Muscle of arm (tissue), 14 donors: ENCODE data around the gene SLC10A1. TPM values are rescaled to one million over a fixed set of nuclear protein-coding genes. Genes with fewer than 3 reads are reported as not detected.
"Not testable (repeated sequence)": the region's sequence is repeated elsewhere in the genome, so short reads cannot be mapped to it uniquely, and the experiment has no call there.

Experiments
- DNase-seq: peaks from one replicate; pipeline ENCODE4 v3.0.0-alpha.2; 2013
- long read RNA-seq, 11 donors: transcript quantifications; one replicate each; lab custom pipeline, GENCODE V29; 2026
- polyA plus RNA-seq, 12 donors: library from polyadenylated mRNA; unstranded; fragments of 120-200 nt; gene quantifications; one replicate each; pipeline ENCODE4 v1.2.1, GENCODE V29; 2013; ENCODE audit not compliant: insufficient read length in 12 of 12

Gene SLC10A1
- polyA plus RNA-seq: under 1 TPM in 3 of 12 donors, not detected in 9; 0.09 to 0.21 (median 0.10) TPM
- long read RNA-seq, donor 1: 0 reads
- long read RNA-seq, donor 2: 0 reads
- long read RNA-seq, donor 3: 0 reads
- long read RNA-seq, donor 4: 0 reads
- long read RNA-seq, donor 5: 0 reads
- long read RNA-seq, donor 6: 0 reads
- long read RNA-seq, donor 7: 0 reads
- long read RNA-seq, donor 8: 0 reads
- long read RNA-seq, donor 9: 0 reads
- long read RNA-seq, donor 10: 0 reads
- long read RNA-seq, donor 11: 0 reads

DNA sequence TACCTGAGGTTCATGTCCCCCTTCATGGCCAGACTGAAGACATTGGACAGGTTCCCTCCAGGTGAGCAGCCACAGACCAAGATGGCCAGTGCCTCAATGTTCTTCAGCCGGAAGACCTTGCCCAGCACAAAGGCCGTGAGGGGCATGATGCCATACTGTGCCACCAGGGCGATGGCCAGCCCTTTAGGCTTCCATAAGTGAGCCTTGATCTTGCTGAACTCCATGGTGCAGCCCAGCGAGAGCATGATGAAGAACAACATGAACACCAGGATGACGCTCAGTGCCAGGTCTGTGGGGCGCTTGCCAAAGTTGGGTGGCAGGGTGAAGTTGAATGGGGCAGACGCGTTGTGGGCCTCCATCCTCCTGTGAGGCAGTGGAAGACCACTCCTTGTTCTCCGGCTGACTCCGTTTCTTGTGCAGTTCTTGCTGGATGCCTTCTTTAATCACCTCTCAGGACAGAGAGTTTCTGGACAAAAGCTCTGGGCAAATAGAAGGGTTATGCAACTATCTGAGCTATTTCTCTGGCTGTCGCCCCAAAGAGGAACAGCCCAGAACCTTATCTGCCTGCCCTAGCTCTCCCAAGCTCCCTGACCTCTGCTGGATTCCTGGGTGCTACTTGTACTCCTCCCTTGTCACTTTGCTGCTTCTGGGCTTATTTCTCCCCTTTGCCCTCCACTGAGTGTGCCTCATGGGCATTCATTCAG is at the start of gene SLC10A1:
Gene SLC10A1, minus strand, starts transcription at position 445 of the 704 bp plus-strand sequence. Its CDS starts 86 bp downstream, at position 359.
- DNase-seq: no peak

DNA sequence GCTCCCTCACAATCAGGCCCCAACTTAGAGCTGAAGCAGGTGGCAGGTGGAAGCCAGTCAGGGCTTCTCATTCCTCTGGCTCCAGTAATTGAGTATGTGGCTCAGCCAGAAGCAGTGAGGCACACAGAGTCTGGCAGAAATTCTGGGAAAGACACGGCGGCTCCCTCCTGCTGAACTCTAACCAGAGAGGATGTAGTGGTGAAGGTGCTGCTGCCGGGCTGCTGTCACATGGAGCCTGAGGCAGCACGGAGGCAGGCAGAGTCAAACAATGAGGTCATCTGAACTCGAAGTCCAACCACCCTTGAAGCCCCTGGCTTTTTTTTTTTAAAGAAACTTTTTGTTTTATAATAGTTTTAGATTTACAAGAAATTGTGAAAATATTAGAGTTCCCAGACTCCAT is 48.7 kb upstream of the SLC10A1 start:
- DNase-seq: no peak

DNA sequence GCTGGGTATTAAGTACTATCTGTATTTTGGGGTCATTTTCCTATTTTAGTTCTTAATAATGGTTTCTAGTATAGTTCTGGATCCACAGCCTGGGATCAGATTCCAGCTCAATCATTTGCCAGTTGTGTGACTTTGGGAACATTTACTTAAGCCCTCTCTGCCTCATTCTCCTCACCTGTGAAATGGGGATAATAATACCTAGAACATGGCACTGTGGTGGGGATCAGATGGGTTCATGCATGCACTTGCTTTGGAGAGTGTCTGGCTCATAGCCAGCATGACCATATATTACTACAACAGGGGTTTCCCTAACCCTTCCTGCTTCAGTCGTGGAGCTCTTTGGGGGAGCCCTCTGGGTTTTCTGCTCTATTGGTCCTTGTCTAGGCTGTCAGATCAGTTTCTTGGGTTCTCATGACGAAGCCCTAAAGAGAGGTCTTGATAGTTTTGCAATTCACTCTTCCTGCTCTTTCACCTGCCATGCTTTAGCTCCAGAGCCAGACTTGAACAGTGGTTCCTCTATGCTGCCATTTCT is 48.1 kb upstream of the SLC10A1 start:
- DNase-seq: no peak

DNA sequence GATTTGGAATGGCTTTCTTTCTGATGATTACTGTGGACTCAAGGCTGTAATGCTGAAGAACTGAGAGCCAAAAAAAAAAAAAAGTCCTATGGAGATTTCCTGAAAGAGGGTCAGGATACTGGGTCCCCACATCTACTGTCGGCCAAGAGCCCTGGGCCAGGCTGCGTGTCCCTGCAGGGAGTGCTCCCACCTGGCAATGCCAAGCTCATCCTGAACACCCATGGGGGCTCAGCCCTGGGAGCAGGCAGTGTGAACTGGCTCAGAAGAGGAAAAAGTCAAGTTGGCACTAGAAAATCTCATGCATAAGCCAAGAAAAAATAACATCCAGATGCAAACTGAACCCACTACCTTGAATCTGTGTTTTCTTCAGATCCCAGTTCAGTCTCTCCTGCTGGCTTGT is 47.1 kb upstream of the SLC10A1 start:
- no peak for DNase-seq

DNA sequence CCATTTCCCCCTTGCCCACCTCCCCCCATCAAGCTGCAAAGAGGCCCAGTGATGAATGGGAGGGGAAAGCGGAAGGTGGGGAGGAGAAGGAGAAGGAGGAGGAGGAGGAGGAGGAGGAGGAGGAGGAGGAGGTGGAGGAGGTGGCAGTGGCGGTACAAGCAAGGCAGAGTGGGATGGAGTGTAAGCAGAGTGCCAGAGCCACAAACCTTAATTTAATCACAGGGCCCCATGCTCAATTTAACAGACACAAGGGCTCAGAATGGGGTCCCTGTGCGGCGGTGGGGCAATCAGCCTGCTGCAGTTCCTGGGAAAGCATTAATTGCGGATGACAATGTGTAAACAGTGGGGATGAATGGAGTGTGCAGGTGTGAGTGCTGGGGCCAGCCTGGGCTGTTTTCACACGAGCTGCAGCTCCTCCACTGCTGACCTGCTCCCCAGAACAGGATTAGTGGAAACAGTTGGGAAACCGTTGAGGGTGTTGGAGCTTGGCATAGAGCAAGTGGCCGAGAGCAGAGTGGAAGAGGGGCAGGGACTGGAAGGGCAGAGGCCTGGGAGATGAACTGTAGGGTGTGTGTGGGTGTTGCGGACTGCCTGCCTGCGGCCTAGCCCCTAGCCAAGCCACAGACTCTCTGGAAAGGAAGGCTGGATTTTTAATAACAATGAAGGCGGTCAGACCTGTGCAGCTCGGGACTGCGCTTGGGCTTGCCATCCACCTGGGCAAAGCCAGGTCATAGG is 45.8 kb upstream of the SLC10A1 start:
- DNase-seq: no peak

DNA sequence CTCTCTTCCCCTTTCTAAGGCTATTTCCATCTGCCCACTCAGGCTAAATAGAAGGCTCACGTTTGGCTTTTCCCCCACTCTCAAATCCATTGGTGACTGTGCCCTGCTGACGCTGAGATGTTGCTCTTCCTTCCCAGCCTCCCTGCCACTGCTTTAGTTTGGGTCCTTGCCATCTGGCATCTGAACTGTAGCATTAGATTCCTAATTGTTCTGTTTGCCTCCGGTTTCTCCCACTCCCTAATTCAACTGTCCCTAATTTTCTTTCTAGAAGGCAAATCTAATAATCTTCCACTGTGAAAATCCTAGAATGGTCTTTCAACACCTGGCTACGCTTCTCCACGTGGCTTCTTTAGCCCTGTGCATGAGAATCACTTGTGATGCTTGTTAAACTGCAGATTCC is 44.6 kb upstream of the SLC10A1 start:
- DNase-seq: no peak

DNA sequence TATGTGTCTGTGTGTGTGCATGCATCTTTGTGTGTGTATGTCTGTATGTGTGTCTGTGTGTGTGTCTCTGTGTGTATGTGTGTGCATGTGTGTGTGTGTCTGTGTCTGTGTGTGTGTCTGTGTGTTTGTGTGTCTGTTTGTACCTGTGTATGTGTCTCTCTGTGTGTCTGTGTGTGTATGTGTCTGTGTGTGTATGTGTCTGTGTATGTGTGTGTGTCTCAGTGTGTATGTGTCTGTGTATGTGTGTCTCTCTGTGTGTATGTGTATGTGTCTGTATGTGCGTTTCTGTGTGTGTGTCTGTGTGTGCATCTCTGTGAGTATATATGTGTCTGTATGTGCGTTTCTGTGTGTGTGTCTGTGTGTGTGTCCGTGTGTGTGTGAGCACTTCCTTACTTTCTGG is 42.6 kb upstream of the SLC10A1 start:
- no peak for DNase-seq

DNA sequence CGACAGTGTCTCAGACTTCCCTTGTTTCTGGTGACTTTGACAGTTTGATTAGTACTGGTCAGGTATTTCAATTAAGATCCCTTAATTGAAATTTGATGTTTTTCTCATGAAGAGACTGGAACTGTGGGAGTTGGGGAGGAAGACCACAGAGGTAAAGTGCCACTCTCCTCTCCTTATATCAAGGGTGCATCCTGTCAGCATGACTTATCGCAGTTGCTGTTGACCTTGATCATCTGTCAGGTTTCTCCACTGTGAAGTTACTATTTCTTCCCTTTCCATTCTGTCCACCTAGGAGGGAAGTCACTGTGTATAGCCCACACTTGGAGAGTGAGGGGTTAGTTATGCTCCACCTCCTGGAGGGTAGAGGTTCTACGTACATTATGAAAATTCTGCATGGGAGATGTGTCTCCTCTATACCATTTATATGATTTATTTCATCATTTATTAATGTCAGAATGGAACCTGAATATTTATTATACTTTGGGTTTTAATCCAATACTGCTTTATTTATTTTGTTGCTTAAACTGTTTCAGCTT is 41.9 kb upstream of the SLC10A1 start:
- DNase-seq: no peak

DNA sequence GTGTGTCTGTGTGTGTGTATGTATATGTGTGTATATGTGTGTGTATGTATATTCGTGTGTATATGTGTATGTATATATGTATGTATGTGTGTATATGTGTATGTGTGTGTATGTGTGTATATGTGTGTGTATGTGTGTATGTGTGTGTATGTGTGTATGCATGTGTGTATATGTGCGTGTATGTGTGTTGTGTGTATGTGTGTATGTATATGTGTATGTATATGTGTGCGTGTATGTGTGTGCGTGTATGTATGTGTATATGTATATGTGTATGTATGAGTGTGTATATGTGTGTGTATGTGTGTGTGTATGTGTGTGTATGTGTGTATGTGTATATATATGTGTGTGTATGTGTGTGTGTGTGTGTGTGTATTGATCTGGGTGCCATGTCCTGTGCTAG is 31.8 kb upstream of the SLC10A1 start:
- DNase-seq: no peak

DNA sequence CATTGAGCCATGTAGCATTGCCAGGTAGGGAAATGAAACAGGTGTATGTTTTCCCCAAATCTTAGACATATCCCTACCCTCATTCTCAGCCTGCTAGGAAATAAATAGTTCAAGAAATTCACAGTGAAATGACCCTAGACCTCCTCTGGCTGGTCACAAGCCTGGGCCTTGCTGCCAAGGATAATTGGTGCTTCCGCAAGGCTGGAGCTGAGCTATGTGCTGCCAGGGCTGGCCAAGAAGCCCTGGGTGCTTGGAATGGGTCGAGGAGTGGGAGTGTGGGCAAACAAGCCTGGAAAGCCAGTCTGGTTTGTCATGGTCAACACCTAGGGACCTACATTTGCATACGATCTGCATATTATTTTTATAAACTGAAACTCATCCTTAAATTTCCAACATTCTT is 31.3 kb upstream of the SLC10A1 start:
- DNase-seq: no peak

DNA sequence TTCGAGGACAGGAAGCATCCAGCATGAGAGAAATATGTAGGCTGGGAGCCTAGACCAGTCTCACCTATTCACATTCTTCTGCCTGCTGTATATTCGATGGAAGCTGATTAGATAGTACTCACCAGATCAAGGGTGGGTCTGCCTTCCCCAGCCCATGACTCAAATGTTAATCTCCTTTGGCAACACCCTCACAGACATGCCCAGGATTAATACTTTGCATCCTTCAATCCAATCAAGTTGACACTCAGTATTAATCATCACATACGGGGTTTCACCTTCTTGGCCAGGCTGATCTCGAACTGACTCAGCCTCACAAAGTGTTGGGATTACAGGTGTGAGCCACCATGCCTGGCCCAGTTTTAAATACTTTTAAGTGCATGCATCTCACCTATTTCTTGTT is 30.5 kb upstream of the SLC10A1 start:
- no peak for DNase-seq

DNA sequence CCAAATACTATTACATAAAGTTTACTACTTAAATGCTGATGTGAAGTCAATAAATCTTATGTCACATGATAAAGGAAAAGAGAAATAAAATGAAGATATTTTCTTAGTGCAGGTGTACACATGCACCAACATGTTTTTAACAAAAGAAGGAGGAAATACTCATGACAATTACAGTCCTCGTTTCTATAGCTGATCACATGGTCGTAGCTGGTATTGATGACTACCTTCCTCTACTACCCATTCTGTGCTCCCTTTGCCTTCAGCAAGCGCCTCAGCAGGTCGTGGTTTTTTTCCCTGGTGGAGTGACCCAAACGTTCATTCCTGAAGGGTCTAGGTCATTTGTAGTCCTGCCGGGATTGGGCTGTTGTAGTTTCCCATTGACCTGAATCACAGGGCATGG is 25.4 kb upstream of the SLC10A1 start:
- DNase-seq: no peak

DNA sequence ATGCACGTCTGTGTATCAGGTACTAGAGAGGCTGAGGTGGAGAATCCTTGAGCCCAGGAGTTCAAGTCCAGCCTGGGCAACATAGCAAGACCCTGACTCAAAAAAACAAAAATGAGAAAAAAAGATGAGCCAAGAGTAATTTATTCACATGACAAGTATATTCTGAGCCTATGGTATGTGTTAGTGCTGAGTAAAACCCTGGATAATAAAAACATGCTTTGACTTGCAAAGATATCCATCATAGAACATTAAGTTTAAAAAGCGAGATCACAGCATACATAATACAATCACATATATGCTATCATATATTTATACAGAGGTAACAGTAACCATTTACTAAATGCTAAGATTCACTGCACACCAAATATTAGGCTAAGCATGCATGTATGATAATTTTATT is 23.9 kb upstream of the SLC10A1 start:
- no peak for DNase-seq

DNA sequence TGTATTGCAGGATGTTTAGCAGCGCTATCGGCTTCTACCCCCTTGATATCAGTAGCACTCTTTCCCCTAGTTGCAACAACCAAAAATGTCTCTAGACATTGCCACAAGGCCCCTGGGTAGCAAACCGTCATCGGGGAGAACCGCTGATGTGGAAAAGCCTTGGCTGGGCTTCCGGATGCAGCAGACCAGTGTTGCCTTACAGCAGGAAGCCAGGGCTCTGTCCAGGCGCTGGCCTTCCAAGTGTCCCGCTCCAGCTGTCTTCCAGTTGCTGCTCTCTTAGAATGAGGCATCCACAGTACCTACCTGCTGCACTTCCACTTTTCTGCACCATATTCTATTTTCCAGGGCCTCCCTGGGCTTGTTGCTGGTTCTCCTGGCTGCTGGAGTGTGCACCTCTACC is 22.6 kb upstream of the SLC10A1 start:
- no peak for DNase-seq

DNA sequence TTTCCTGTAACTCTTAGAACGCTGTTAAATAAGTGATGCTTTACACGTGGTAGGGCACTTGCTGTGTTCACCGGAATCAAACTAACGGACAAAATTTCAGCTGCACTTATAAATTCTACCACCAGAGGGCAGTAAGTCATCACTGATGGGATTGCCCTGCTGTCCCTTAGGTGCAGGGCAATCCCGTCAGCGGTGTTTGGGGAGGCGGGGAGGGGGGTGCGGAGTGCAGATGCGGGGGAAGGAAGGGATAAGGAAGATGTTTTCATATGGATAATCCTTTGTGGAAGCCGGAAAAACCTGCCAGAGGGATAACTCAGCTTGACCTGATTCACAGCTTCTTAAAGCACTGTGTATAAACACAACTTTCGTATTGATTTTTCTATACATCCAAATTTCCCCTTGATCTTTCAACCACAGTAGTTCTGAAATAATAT is 21.7 kb upstream of the SLC10A1 start:
- peak; percentile 66 for DNase-seq

DNA sequence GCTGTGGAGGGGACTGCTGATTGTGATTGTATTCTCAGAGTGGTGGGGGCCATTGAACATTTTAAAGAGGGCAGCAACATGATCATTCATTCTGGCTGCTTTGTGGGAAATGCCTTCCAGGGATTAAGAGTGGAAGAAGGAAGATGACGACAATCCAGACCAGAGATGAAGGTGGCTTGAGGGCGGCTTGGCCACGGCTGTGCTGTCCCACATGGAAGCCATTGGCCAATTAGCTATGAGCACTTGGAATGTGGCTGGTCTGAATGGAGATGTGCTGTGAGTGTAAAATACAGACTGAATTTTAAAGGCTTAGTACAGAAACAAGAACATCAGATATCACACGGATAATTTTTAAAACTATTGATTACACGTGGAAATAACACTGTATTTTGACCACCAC is 19.2 kb upstream of the SLC10A1 start:
- no peak for DNase-seq

DNA sequence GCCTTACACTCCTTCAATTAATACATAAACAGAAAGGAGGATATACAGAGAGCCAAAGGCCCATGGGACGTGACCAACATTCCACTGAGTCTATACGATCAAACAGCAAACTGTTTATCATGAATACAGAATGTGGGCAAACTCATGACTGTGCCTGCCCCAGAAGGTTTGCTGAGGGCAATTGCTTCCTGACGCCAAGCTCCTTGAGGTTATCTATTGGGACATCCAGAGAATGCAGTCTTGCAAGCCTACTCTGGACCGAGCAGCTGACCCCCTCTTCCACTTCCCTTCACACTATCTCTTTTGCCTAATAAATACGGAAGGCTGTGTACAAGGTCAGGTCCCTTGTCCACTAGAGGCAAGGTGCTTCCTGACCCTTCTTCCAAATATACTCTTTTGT is 18.5 kb upstream of the SLC10A1 start:
- DNase-seq: no peak

DNA sequence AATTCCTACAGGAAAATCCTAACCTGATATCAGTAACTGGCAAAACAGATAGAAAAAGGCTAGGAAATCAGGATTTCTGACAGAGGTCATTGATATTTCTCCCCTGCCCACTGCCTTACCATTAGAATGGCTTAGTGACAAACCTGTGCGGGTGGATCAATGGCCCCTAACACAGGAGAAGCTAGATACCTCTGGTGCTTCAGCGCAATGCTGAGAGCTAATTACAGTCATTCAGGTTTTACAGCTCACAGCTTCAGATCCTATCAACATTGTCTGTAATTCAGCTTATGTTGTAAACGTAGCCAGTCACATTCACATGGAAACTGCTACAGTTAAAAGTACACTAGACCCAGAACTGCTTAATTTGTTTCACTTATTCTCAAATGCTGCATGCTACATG is 17.4 kb upstream of the SLC10A1 start:
- DNase-seq: no peak

DNA sequence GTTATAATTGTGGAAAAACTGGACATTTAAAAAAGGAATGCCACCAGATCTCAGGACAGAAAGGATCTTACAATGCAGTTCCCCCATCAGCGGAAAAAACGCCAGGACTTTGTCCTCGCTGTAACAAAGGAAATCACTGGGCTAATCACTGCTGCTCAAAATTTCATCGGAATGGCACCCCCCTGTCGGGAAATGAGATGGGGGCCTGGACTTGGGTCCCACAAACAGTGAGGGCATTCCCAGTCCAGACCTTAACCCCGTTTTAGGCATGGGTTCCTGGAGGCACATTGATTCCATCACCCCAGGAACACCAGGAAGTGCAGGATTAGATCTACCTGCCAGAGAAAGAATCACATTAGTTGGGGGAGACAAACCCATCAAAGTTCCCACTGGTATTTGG is 16.3 kb upstream of the SLC10A1 start:
- not testable (repeated sequence) for DNase-seq

DNA sequence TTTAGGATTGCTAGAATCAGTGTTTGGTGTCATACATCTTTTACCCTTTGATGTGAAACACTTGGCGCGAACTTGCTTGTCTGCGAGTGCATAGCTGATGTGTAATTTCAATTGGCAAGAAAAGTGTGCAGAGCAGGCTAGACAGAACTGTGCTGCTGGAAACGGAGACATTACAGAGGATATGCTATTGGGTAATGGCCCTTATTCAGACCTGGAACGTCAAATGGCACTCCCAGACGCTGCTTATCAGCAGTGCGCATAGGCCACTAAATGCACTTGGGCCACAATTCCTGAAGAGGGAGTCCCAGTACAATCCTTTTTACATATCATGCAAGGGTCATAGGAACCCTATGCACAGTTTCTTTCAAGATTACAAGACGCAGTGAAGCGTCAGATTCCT is 15.7 kb upstream of the SLC10A1 start:
- DNase-seq: no peak

DNA sequence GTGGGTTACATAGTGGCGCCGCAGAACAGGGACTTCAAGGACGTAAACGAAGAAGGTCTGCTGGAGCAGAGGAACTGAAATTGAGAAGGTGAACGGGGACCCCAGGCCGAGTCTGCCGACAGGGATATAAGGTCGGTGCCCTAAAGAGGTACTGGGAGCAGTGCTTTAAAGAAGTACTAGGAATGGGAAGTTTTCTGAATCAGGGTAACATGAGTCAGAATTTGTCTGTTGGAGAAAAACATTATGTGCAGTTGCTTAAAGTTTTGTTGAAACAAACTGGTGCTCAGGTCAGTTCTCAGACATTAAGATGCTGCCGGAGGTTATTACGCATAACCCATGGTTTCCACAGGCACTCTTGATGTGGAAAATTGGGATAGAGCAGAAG is 14.8 kb upstream of the SLC10A1 start:
- no peak for DNase-seq

DNA sequence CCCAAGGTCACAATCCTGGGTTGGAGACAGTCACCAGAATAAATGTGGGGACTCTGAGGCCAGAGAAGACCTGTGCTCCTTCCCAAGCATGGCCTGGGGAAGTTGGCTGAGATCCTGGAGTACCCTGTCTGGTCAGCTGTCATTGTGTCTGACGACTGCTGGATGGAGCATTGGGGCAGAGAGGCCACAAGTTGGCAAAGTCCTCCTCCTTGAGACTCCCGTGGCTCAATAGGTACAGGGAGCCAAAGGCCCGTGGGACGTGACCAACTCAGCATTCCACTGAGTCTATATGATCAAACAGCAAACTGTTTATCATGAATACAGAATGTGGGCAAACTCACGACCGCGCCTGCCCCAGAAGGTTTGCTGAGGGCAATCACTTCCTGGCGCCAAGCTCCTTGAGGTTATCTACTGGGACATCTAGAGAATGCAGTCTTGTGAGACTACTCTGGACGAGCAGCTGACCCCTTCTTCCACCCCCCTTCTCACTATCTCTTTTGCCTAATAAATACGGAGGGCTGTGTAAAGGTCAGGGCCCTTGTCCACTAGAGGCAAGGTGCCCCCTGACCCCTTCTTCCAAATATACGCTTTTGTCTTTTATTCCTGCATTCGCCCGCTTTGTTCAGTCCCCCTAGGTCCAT is 14.3 kb upstream of the SLC10A1 start:
- DNase-seq: no peak
